ENCODE data around the gene NEBL.

GRCh38 chr10:20760460-20760859, 136.7 kb downstream of the NEBL start:
- TF ChIP-seq CTCF (conservative IDR thresholded peaks at IDR 0.05; ENCODE audit: low read depth, low read length): no peak
- no peak for TF ChIP-seq EZH2 (IDR thresholded peaks at IDR 0.05; ENCODE audit: borderline replicate concordance, low read depth, low read length, poor library complexity, severe bottlenecking)

All from A673 (cell line).